CD14-positive monocyte (primary cell): ENCODE results near the gene LAS1L. TPM values are rescaled to one million over a fixed set of nuclear protein-coding genes. Genes with fewer than 3 reads are reported as not detected.

Experiments
- DNase-seq, 3 donors: peaks; one replicate each; pipeline ENCODE4 v3.0.0-alpha.2; 2011 to 2022
- H2AFZ ChIP-seq: 2 replicates; pipeline ENCODE4 v1.6.0; 2012; ENCODE audit warnings: mild to moderate bottlenecking, low read depth, low read length, inconsistent platforms; ENCODE audit not compliant: insufficient read depth, poor library complexity, severe bottlenecking
- H3K27ac ChIP-seq, 2 donors: 1 replicate in 1 of 2; 2 replicates in 1 of 2; pipeline ENCODE4 v1.5.1; 2012 to 2013; ENCODE audit warnings: low read length in 2 of 2, control low read depth in 1 of 2, inconsistent platforms in 1 of 2, low read depth in 1 of 2, mild to moderate bottlenecking in 1 of 2
- H3K27me3 ChIP-seq, 2 donors: one replicate each; pipeline versions ENCODE4 v1.6.0 to v1.6.1; 2011 to 2013; ENCODE audit warnings: low read length in 2 of 2; ENCODE audit not compliant: control insufficient read depth in 2 of 2, insufficient read depth in 2 of 2
- H3K36me3 ChIP-seq, 2 donors: replicated peaks in 1 of 2; 1 replicate in 1 of 2; 2 replicates in 1 of 2; pipeline versions ENCODE4 v1.5.1 to v1.6.1; 2012 to 2013; ENCODE audit warnings: low read length in 2 of 2, control low read depth in 1 of 2, inconsistent platforms in 1 of 2, mild to moderate bottlenecking in 1 of 2; ENCODE audit not compliant: insufficient read depth in 2 of 2, control insufficient read depth in 1 of 2
- H3K4me1 ChIP-seq, 2 donors: 1 replicate in 1 of 2; 2 replicates in 1 of 2; pipeline versions ENCODE4 v1.5.1 to v1.6.1; 2012 to 2013; ENCODE audit warnings: low read length in 2 of 2, control low read depth in 1 of 2, inconsistent platforms in 1 of 2, mild to moderate bottlenecking in 1 of 2, moderate library complexity in 1 of 2; ENCODE audit not compliant: insufficient read depth in 2 of 2, control insufficient read depth in 1 of 2
- H3K4me2 ChIP-seq: replicated peaks from 2 replicates; pipeline ENCODE3; 2012; ENCODE audit warnings: low read length, moderate library complexity, mild to moderate bottlenecking; ENCODE audit not compliant: poor library complexity, severe bottlenecking; ENCODE audit errors: extremely low read depth
- H3K4me3 ChIP-seq, 3 experiments: fragments of 200-600 bp in 1 of 3; sonication (generic) in 1 of 3; replicated peaks in 1 of 3; 1 replicate in 2 of 3; 2 replicates in 1 of 3; pipeline ENCODE4 v1.5.1; 2011 to 2013; ENCODE audit warnings: low read length in 3 of 3, mild to moderate bottlenecking in 3 of 3, control low read depth in 2 of 3, low read depth in 2 of 3, inconsistent platforms in 1 of 3, moderate library complexity in 1 of 3
- H3K79me2 ChIP-seq: 2 replicates; pipeline ENCODE4 v1.6.0; 2012; ENCODE audit warnings: mild to moderate bottlenecking, control low read depth, inconsistent platforms, low read length, moderate library complexity; ENCODE audit not compliant: insufficient read depth
- H3K9ac ChIP-seq: 2 replicates; pipeline ENCODE4 v1.6.0; 2017; ENCODE audit warnings: low read length, mild to moderate bottlenecking; ENCODE audit not compliant: insufficient read depth, poor library complexity, severe bottlenecking
- H3K9me3 ChIP-seq, 2 donors: replicated peaks in 1 of 2; 1 replicate in 1 of 2; 2 replicates in 1 of 2; pipeline versions ENCODE4 v1.5.1 to v1.6.1; 2012 to 2013; ENCODE audit warnings: low read length in 2 of 2, control low read depth in 1 of 2; ENCODE audit not compliant: control insufficient read depth in 1 of 2, insufficient read depth in 1 of 2
- H4K20me1 ChIP-seq: 2 replicates; pipeline ENCODE4 v1.6.0; 2012; ENCODE audit warnings: mild to moderate bottlenecking, low read length, control low read depth, moderate library complexity; ENCODE audit not compliant: insufficient read depth
- H3K27ac Mint-ChIP-seq, 7 donors: one replicate each; pipeline ENCODE4 v1.8.0; 2020; ENCODE audit warnings: mild to moderate bottlenecking in 7 of 7, mixed read lengths in 7 of 7, moderate library complexity in 6 of 7, inconsistent platforms in 2 of 7
- H3K27me3 Mint-ChIP-seq, 3 donors: one replicate each; pipeline ENCODE4 v1.8.0; 2021 to 2022; ENCODE audit warnings: low read depth in 3 of 3, mild to moderate bottlenecking in 3 of 3, mixed read lengths in 3 of 3, moderate library complexity in 3 of 3, inconsistent platforms in 1 of 3
- H3K36me3 Mint-ChIP-seq, 2 donors: one replicate each; pipeline ENCODE4 v1.8.0; 2020; ENCODE audit warnings: mixed read lengths in 2 of 2, inconsistent platforms in 1 of 2, mild to moderate bottlenecking in 1 of 2
- H3K4me1 Mint-ChIP-seq: one replicate; pipeline ENCODE4 v1.8.0; 2020; ENCODE audit warnings: mild to moderate bottlenecking, mixed read lengths
- H3K4me3 Mint-ChIP-seq, 2 donors: one replicate each; pipeline ENCODE4 v1.8.0; 2020; ENCODE audit warnings: mild to moderate bottlenecking in 2 of 2, mixed read lengths in 2 of 2, moderate library complexity in 1 of 2
- H3K9me3 Mint-ChIP-seq, 7 donors: one replicate each; pipeline ENCODE4 v1.8.0; 2020 to 2022; ENCODE audit warnings: mixed read lengths in 7 of 7, mild to moderate bottlenecking in 6 of 7, moderate library complexity in 6 of 7, inconsistent platforms in 2 of 7
- WGBS: methylation state at CpG from one replicate; pipeline ENCODE4 v1.1.5; 2013; ENCODE audit warnings: missing lambda C conversion rate; ENCODE audit not compliant: insufficient coverage; 5-methylcytosine and 5-hydroxymethylcytosine counted together
- intact Hi-C, 2 donors: fragments of 100-400 bp; cut with micrococcal nuclease; formaldehyde crosslinking; loops; one replicate each; pipeline versions ENCODE4 v1.15.0 to v1.15.1; 2023
- polyA plus RNA-seq, 3 donors: library from polyadenylated mRNA; depleted of rRNA in 1 of 3; unstranded in 2 of 3; stranded (reverse) in 1 of 3; fragments of 300-500 nt in 2 of 3; fragments of >200 nt in 1 of 3; fragmentation: Illumina TruSeq in 2 of 3; gene quantifications; 1 replicate in 2 of 3; 2 replicates in 1 of 3; pipeline ENCODE4 v1.2.3, GENCODE V29; 2012 to 2021
- TF ChIP-seq, protein P1 (sequence below): fragments of 200-600 bp; IDR thresholded peaks from one replicate; pipeline ENCODE4 v1.8.0; 2022; ENCODE audit warnings: antibody characterized with exemption, mild to moderate bottlenecking

Gene LAS1L
- polyA plus RNA-seq, 3 donors, result 15.9 to 17.1 (median 17.1) TPM

DNA sequence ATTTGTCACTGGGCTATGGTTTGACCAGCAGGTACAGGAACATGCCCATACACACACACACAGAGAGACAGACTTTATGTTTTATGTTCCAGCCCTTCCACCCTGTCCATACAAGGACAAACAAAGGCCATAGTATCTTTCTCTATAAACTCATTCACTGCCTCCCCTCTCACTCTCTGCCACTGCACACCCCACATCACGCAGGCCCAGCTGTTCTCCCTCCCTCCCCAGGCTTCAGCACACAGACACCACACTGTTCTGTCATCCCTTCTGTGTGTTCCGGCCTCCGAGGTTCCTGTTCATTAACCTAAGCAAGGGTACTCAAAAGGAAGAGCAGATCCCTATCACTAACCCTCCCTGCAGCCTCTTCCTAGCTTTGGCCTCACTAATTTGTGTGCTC is 17.8 kb downstream of the LAS1L start:
- TF ChIP-seq, protein P1, sequence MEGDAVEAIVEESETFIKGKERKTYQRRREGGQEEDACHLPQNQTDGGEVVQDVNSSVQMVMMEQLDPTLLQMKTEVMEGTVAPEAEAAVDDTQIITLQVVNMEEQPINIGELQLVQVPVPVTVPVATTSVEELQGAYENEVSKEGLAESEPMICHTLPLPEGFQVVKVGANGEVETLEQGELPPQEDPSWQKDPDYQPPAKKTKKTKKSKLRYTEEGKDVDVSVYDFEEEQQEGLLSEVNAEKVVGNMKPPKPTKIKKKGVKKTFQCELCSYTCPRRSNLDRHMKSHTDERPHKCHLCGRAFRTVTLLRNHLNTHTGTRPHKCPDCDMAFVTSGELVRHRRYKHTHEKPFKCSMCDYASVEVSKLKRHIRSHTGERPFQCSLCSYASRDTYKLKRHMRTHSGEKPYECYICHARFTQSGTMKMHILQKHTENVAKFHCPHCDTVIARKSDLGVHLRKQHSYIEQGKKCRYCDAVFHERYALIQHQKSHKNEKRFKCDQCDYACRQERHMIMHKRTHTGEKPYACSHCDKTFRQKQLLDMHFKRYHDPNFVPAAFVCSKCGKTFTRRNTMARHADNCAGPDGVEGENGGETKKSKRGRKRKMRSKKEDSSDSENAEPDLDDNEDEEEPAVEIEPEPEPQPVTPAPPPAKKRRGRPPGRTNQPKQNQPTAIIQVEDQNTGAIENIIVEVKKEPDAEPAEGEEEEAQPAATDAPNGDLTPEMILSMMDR, result no peak
- Histone ChIP-seq H3K4me2 (no peak overlapping the region), H3K27ac (no peak overlapping the region), H3K4me1 (no peaks in the 10 kb centered on the region), H3K9ac (no peak overlapping the region), H3K4me3 (no peak overlapping the region), H3K9me3 (no peaks in the 10 kb centered on the region), H2AFZ (no peak overlapping the region), H3K36me3 (peaks cover 49 to 78% of the 10 kb centered on the region in 2 donors), H4K20me1 (no peaks in the 10 kb centered on the region), H3K79me2 (no peaks in the 10 kb centered on the region), H3K27me3 (no peaks in the 10 kb centered on the region)
- peaks cover 28 to 34% of the 10 kb centered on the region in 2 donors for H3K36me3 Mint-ChIP-seq
- H3K9me3 Mint-ChIP-seq, result no peaks in the 10 kb centered on the region
- H3K4me3 Mint-ChIP-seq, result no peak overlapping the region
- peaks cover 0 to 12% (median 0%) of the 10 kb centered on the region in 3 donors for H3K27me3 Mint-ChIP-seq
- DNase-seq, result no peak
- no peaks in the 10 kb centered on the region for H3K4me1 Mint-ChIP-seq
- no peak overlapping the region for H3K27ac Mint-ChIP-seq
- WGBS, result 100% methylated on average over 2 of the region's 3 CpGs
- intact Hi-C loops, result no loop called here

GRCh38 chrX:65513610-65514009 is 21.0 kb downstream of the LAS1L start:
- Mint-ChIP-seq H3K36me3 (peaks cover 10 to 24% of the 10 kb centered on the region in 2 donors), H3K27me3 (peaks cover 0 to 13% (median 0%) of the 10 kb centered on the region in 3 donors), H3K9me3 (no peaks in the 10 kb centered on the region), H3K4me1 (no peaks in the 10 kb centered on the region), H3K27ac (no peak overlapping the region), H3K4me3 (no peak overlapping the region)
- Histone ChIP-seq H3K4me1 (no peaks in the 10 kb centered on the region), H3K9me3 (no peaks in the 10 kb centered on the region), H3K79me2 (no peaks in the 10 kb centered on the region), H2AFZ (no peak overlapping the region), H3K9ac (no peak overlapping the region), H3K27me3 (no peaks in the 10 kb centered on the region), H3K4me3 (no peak overlapping the region), H3K36me3 (peaks cover 37 to 70% of the 10 kb centered on the region in 2 donors), H3K27ac (no peak overlapping the region), H4K20me1 (no peaks in the 10 kb centered on the region), H3K4me2 (no peak overlapping the region)
- no peak for DNase-seq
- intact Hi-C loops, result no loop called here
- TF ChIP-seq, protein P1, result no peak
- WGBS, result no CpG with 5 or more reads among the region's 1 CpG
